ENCODE measurements around the gene HOXA6.

DNA sequence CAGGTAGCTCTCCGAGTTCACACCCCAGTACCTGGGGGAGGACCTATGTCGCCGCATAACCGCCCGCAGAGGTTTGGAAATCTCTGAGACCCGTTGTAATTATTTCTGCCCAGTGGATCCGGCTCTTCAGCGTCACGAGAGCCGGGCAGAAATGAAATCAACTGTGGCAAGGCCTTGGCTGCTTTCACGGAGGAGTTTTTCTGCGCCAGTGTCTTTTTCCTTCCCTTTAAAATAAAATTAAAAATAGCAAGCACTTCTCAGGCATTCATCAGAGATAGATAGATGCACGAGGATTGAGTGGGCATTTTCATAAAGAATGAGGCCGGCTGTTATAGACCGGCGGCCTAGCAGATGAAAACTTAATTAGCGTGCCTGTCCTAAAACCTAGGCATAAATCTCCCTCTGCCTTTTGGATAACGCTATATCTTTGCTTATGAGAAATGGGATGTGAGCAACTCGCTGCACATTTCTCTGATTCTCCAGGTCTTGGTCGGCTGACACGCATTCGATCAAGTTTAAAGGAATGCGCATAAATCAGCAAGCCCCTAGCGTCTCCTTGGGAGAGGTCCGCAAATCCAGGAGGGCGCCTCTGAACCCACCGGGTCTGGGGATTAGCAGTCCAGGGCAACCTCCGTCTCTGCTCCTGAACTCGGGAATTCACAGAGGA lies 45.9 kb upstream of the HOXA6 start:
- TF ChIP-seq, protein P1, sequence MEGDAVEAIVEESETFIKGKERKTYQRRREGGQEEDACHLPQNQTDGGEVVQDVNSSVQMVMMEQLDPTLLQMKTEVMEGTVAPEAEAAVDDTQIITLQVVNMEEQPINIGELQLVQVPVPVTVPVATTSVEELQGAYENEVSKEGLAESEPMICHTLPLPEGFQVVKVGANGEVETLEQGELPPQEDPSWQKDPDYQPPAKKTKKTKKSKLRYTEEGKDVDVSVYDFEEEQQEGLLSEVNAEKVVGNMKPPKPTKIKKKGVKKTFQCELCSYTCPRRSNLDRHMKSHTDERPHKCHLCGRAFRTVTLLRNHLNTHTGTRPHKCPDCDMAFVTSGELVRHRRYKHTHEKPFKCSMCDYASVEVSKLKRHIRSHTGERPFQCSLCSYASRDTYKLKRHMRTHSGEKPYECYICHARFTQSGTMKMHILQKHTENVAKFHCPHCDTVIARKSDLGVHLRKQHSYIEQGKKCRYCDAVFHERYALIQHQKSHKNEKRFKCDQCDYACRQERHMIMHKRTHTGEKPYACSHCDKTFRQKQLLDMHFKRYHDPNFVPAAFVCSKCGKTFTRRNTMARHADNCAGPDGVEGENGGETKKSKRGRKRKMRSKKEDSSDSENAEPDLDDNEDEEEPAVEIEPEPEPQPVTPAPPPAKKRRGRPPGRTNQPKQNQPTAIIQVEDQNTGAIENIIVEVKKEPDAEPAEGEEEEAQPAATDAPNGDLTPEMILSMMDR (IDR thresholded peaks at IDR 0.05), result no peak
- TF ChIP-seq ZFX (IDR thresholded peaks at IDR 0.05; ENCODE audit: borderline replicate concordance), result no peak

Data from 22Rv1 (cell line).